ENCODE measurements around the gene CACHD1.

Gene CACHD1

DNA sequence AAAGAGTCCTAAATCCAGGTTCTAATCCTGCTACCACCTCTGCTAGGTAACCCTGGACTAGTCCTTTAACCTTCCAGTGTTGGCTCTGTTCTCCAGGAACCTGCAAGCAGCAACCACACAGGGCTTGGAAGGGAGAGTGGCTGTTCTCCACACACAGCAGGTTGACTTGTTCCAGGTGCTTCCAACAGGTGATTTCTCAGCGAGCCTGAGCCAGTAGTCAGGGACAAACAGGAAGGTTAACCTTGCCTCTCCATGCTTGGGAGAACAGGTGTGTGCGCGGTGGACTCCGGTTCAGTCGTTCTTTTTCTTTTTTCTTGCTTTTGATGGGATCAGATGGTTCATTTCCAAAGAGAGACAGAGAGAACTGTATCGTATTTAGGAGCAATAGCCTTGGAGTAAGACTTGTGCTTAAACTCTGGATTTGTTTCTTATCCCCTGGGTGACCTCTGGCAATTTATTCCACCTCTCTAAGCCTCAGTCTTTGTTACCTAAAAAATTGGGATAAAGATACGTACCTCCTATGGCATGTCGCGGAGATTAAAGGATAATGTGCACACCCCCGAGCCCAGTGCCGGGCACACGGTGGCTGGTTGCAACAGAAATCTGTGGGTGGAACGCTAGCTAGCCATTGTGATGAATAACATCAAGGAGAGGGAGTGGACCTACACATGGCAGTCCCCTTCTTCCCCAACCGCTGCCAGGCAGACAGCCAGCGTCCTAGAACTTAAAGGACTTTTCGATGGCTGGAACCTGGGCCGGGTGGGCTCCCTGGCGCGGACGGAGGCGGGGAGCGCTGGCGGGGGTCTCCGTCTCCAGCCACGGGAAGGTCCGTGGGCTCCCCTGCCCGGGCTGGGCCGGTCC lies 583 bp upstream of the CACHD1 start:
- H3K4me3 ChIP-seq (ENCODE audit: low read depth, low read length) = no peak overlapping the region
- no peak for DNase-seq (ENCODE audit: low read depth)
- no peak for TF ChIP-seq POLR2A (IDR thresholded peaks at IDR 0.05; ENCODE audit: extremely low read depth, insufficient read length)
- TF ChIP-seq, protein P1, sequence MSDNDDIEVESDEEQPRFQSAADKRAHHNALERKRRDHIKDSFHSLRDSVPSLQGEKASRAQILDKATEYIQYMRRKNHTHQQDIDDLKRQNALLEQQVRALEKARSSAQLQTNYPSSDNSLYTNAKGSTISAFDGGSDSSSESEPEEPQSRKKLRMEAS (IDR thresholded peaks at IDR 0.05; ENCODE audit: low read depth, low read length) = no peak
- TF ChIP-seq MYC (IDR thresholded peaks at IDR 0.05; ENCODE audit: low read depth, low read length) = no peak
- TF ChIP-seq, protein P2, sequence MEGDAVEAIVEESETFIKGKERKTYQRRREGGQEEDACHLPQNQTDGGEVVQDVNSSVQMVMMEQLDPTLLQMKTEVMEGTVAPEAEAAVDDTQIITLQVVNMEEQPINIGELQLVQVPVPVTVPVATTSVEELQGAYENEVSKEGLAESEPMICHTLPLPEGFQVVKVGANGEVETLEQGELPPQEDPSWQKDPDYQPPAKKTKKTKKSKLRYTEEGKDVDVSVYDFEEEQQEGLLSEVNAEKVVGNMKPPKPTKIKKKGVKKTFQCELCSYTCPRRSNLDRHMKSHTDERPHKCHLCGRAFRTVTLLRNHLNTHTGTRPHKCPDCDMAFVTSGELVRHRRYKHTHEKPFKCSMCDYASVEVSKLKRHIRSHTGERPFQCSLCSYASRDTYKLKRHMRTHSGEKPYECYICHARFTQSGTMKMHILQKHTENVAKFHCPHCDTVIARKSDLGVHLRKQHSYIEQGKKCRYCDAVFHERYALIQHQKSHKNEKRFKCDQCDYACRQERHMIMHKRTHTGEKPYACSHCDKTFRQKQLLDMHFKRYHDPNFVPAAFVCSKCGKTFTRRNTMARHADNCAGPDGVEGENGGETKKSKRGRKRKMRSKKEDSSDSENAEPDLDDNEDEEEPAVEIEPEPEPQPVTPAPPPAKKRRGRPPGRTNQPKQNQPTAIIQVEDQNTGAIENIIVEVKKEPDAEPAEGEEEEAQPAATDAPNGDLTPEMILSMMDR (IDR thresholded peaks at IDR 0.05; ENCODE audit: low read depth, low read length) = no peak

DNA sequence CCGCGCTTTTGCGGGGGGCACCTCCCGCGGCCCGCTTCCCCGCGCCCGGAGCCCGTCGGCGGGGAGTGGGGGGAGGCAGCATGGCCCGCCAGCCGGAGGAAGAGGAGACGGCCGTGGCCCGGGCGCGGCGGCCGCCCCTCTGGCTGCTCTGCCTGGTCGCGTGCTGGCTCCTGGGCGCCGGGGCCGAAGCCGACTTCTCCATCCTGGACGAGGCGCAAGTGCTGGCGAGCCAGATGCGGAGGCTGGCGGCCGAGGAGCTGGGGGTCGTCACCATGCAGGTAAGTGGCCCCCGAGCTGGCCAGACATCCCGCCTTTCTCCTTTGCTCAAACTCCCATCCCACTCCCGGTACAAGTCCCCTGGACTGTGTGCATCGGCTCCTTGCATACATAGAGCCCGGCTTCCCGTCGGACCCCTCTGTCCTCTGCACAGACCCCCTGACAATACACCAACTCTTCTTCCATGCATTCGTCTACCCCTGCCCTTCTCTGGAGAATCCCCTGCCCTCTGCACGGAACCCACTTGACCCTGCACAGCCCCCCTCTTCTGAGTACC lies 812 bp downstream of the CACHD1 start:
- H3K4me3 ChIP-seq (ENCODE audit: low read depth, low read length) = no peak overlapping the region
- DNase-seq (ENCODE audit: low read depth) = no peak
- TF ChIP-seq, protein P2 (IDR thresholded peaks at IDR 0.05; ENCODE audit: low read depth, low read length) = no peak
- TF ChIP-seq MYC (IDR thresholded peaks at IDR 0.05; ENCODE audit: low read depth, low read length) = no peak

DNA sequence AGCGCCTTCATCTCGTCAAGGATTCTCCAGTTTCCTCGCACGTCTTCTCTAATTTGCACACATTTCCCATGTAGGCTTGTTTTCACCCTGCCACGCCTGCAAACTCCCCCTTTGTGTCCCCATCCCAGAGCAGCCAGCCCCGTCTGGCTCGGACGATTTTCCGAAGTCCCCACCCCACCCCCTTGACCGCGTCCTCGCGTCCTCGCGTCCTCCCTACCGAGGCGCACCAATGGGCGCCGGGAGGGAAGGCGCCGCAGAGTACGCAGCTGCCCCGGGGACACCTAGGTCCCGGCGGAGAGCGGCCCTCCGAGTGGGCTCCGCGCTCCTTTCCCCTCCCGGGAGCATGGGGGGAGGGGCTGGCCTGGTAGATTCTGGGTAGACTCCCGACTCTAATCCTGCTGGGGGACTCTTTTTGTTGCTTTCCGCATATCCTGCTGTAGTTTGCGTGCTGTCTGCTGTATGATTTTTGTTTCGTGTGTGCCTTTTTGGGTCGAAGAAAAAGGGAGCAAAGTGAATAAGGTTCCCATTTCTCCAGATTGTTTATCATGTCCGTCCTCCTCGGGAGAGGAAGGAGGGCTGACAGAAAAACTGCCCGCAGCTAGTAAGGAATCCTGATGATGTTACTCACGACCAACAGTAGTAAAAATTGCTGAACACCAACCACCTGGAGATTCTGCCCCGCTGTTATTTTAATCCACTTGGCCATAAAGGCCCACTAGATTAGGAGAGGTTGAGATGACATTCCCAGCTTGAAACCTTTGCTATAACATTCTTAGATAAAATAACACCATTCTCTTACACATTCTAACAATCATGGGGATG lies 1.5 kb downstream of the CACHD1 start:
- H3K4me3 ChIP-seq (ENCODE audit: low read depth, low read length) = no peak overlapping the region
- TF ChIP-seq, protein P1 (IDR thresholded peaks at IDR 0.05; ENCODE audit: low read depth, low read length) = no peak
- TF ChIP-seq, protein P2 (IDR thresholded peaks at IDR 0.05; ENCODE audit: low read depth, low read length) = no peak
- TF ChIP-seq POLR2A (IDR thresholded peaks at IDR 0.05; ENCODE audit: extremely low read depth, insufficient read length) = no peak
- TF ChIP-seq MYC (IDR thresholded peaks at IDR 0.05; ENCODE audit: low read depth, low read length) = no peak
- DNase-seq (ENCODE audit: low read depth) = no peak

DNA sequence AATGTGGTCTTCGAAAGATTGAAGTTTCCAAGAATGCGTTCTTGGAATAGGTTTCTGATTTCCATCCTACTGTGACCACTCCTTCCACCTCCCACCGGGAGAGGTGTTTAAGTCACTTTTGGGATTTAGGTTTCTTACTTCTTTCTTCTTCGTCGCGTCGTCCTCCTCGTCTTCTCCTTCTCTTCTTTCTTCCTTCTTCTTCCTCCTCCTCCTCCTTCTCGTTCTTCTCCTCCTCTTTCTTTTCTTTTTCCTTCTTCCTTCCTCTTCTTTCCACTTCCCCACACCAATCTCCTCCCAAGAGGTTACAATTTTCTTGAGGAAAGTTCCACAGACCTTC lies 2.1 kb downstream of the CACHD1 start:
- TF ChIP-seq MYC (IDR thresholded peaks at IDR 0.05; ENCODE audit: low read depth, low read length) (no peak), POLR2A (IDR thresholded peaks at IDR 0.05; ENCODE audit: extremely low read depth, insufficient read length) (no peak)
- TF ChIP-seq, protein P1 (IDR thresholded peaks at IDR 0.05; ENCODE audit: low read depth, low read length) = no peak
- TF ChIP-seq, protein P2 (IDR thresholded peaks at IDR 0.05; ENCODE audit: low read depth, low read length) = no peak
- no peak for DNase-seq (ENCODE audit: low read depth)
- H3K4me3 ChIP-seq (ENCODE audit: low read depth, low read length) = no peak overlapping the region

DNA sequence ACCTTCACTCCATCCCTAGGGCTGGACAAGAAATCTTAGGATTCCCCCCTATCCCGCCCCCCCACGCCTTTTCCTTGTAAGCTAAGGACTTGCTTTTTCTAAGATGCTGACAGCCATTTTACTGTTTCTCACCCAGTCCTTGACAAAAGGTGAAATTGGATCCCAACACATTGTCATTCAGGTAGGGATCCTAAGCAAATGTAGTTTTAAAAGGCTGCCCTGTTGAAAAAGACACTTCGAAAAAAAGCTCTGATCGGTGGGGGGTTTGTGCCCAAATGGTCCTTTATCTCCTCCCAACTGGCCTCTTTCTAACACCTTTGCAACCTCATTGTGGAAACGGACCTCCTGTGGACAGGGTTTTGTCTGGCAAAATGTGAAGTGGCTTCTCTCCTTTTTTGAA lies 2.9 kb downstream of the CACHD1 start:
- no peak for TF ChIP-seq POLR2A (IDR thresholded peaks at IDR 0.05; ENCODE audit: extremely low read depth, insufficient read length)
- no peak for TF ChIP-seq MYC (IDR thresholded peaks at IDR 0.05; ENCODE audit: low read depth, low read length)
- TF ChIP-seq, protein P2 (IDR thresholded peaks at IDR 0.05; ENCODE audit: low read depth, low read length) = no peak
- TF ChIP-seq, protein P1 (IDR thresholded peaks at IDR 0.05; ENCODE audit: low read depth, low read length) = no peak
- no peak overlapping the region for H3K4me3 ChIP-seq (ENCODE audit: low read depth, low read length)

More for the DNA sequence above, 2.9 kb downstream of the CACHD1 start:
- no peak for DNase-seq (ENCODE audit: low read depth)

Measured in NB4 (cell line).